ENCODE measurements around the gene SMIM24. TPM values are rescaled to one million over a fixed set of nuclear protein-coding genes. Genes with fewer than 3 reads are reported as not detected.

Gene SMIM24
- polyA plus RNA-seq, 1 donor from 2014 or later: not detected

- Histone ChIP-seq H3K36me3 (ENCODE audit: insufficient read depth, low read length) (no peaks in the 10 kb centered on the region), H3K27ac (ENCODE audit: low read length) (no peak overlapping the region), H3K4me3 (ENCODE audit: low read length) (no peak overlapping the region), H3F3A (ENCODE audit: insufficient read depth, low read length, poor library complexity, severe bottlenecking) (no peaks in the 10 kb centered on the region), H3K79me2 (replicated peaks; ENCODE audit: insufficient read depth, low read length) (no peaks in the 10 kb centered on the region), H4K20me1 (ENCODE audit: insufficient read depth) (no peaks in the 10 kb centered on the region), H3K9ac (ENCODE audit: low read length) (no peak overlapping the region), H3K4me2 (ENCODE audit: low read length) (no peak overlapping the region), H2AFZ (ENCODE audit: low read depth, low read length) (no peak overlapping the region), H3K9me2 (ENCODE audit: insufficient read depth, low read length) (no peaks in the 10 kb centered on the region), H3K27me3 (ENCODE audit: insufficient read depth, low read depth, low read length) (peaks cover 45% of the 10 kb centered on the region), H3K9me3 (ENCODE audit: low read length) (no peaks in the 10 kb centered on the region)
- TF ChIP-seq REST (IDR thresholded peaks at IDR 0.05; ENCODE audit: borderline replicate concordance) (no peak), TAF1 (IDR thresholded peaks at IDR 0.05; ENCODE audit: low read depth) (no peak), RAD21 (conservative IDR thresholded peaks at IDR 0.05) (no peak), MXI1 (conservative IDR thresholded peaks at IDR 0.05; ENCODE audit: poor library complexity, severe bottlenecking) (no peak), EZH2 (IDR thresholded peaks at IDR 0.05; ENCODE audit: borderline replicate concordance, insufficient read depth, low read length, poor library complexity, severe bottlenecking) (no peak)
Observed at GRCh38 chr19:3465552-3465951, 14.8 kb downstream of the SMIM24 start.

- Histone ChIP-seq H3K27ac (ENCODE audit: low read length) (no peak overlapping the region), H3K4me2 (ENCODE audit: low read length) (no peak overlapping the region), H2AFZ (ENCODE audit: low read depth, low read length) (no peak overlapping the region), H3K9me2 (ENCODE audit: insufficient read depth, low read length) (no peaks in the 10 kb centered on the region), H3K4me3 (ENCODE audit: low read length) (no peak overlapping the region), H3K9me3 (ENCODE audit: low read length) (no peaks in the 10 kb centered on the region), H3K79me2 (replicated peaks; ENCODE audit: insufficient read depth, low read length) (no peaks in the 10 kb centered on the region), H4K20me1 (ENCODE audit: insufficient read depth) (no peaks in the 10 kb centered on the region), H3K27me3 (ENCODE audit: insufficient read depth, low read depth, low read length) (peaks cover 40% of the 10 kb centered on the region), H3F3A (ENCODE audit: insufficient read depth, low read length, poor library complexity, severe bottlenecking) (no peaks in the 10 kb centered on the region), H3K9ac (ENCODE audit: low read length) (no peak overlapping the region), H3K36me3 (ENCODE audit: insufficient read depth, low read length) (no peaks in the 10 kb centered on the region)
- TF ChIP-seq SMC3 (conservative IDR thresholded peaks at IDR 0.05; ENCODE audit: poor library complexity) (no peak), RAD21 (conservative IDR thresholded peaks at IDR 0.05) (no peak), MXI1 (conservative IDR thresholded peaks at IDR 0.05; ENCODE audit: poor library complexity, severe bottlenecking) (no peak), EZH2 (IDR thresholded peaks at IDR 0.05; ENCODE audit: borderline replicate concordance, insufficient read depth, low read length, poor library complexity, severe bottlenecking) (no peak), POLR2AphosphoS5 (IDR thresholded peaks at IDR 0.05) (no peak), CTCF (IDR thresholded peaks at IDR 0.05; ENCODE audit: poor library complexity, severe bottlenecking) (no peak), EP300 (conservative IDR thresholded peaks at IDR 0.05; ENCODE audit: poor library complexity, severe bottlenecking) (no peak), TAF1 (IDR thresholded peaks at IDR 0.05; ENCODE audit: low read depth) (no peak), REST (IDR thresholded peaks at IDR 0.05; ENCODE audit: borderline replicate concordance) (no peak)
Observed at GRCh38 chr19:3464587-3465235, 15.6 kb downstream of the SMIM24 start.
